Measurements from ENCODE around the gene IGSF8. TPM values are rescaled to one million over a fixed set of nuclear protein-coding genes. Genes with fewer than 3 reads are reported as not detected.

IGSF8 gene
- total RNA-seq, 1 donor from 2014 or later: 17.2 TPM

DNA sequence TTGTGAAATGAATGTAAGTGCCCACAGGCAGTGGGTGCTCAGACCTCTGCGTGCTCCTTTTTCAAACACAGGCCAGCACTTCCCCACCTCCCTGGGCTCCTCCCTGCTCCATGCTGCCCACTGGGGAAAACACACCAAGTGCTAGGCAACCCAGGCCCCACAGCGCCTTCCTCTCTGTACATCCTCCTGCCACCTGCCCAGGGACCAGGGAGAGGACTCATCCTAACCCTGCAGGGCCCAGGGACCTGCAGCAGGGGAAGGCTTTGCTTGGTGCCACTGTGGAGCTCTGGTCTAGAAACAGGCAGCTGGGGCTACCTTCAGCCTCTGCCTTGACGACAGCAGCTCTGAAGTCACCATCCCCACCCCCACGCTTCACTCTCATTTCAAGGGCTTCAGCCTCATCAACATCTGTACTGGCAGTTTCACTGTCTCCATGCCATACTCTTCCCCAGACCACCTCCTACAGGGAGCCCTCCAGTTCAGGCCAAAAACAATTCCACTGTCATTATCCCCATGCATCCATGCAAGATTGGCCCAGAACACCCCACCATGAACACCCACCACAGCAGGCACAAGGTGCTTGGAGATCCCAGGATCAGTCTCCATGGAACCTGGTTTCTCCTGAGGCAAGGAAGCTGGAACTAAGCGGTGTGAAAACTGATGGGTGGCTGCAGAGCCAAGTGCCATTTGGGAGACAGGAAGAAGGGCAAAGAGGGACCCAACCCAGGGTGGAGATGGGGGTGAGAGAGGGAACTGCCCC lies 1.1 kb downstream of the IGSF8 start:
- no peak for TF ChIP-seq CTCF (IDR thresholded peaks at IDR 0.05; ENCODE audit: unreplicated experiment)
- peak overlapping the region; percentile 34 for H3K27ac Mint-ChIP-seq (ENCODE audit: unreplicated experiment)
- no peak for DNase-seq (ENCODE audit: low spot score)
- H3K4me3 Mint-ChIP-seq (ENCODE audit: unreplicated experiment): peak overlapping the region; percentile 92
- peaks cover 14% of the 10 kb centered on the region for H3K4me1 Mint-ChIP-seq (ENCODE audit: unreplicated experiment)
- H3K27me3 Mint-ChIP-seq (ENCODE audit: unreplicated experiment): peaks cover 10% of the 10 kb centered on the region
- H3K9me3 Mint-ChIP-seq (ENCODE audit: unreplicated experiment): no peaks in the 10 kb centered on the region
- no peaks in the 10 kb centered on the region for H3K36me3 Mint-ChIP-seq (ENCODE audit: low read depth, unreplicated experiment)

DNA sequence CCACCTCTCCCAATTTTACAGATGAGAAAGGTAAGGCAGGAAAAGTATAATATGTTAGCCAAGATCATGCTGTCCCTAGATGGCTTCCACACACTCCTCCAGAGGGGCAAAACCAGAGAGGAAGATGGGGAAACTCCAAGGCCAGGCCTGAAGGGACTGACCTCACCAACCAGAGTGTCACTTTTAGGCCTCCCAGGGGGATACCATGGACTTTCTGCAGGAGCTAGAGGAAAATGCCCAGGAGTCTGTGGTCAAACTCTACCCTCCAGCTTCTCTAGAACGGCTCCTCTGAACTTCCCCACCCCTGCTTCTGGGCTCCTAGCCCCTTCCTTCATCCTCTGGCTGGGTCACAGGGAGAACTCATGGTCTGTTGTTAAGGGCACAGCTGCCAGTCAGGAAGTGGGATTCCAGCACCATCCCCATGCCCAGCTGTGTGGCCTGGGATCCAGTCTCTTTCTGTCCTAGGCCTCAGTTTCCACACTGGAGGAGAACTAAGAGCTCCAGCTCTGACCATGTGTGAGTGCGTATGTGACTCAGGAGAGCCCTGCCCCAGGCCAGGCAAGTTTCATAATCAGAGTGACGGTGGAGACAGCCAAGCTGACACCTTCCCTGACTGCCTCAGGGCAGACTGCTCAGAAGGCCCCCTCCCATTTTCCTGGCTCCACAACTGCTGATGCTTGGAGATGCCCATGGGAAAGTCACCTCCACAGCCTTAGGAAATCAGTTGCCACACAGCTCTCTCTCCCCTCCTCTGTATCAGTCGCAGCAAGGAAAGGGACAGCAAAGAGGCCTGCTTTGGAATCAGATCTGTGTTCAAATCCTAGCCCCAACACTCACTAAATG lies 1.9 kb downstream of the IGSF8 start:
- TF ChIP-seq CTCF (IDR thresholded peaks at IDR 0.05; ENCODE audit: unreplicated experiment): no peak
- H3K27me3 Mint-ChIP-seq (ENCODE audit: unreplicated experiment): peaks cover 9% of the 10 kb centered on the region
- peaks cover 13% of the 10 kb centered on the region for H3K4me1 Mint-ChIP-seq (ENCODE audit: unreplicated experiment)
- no peak for DNase-seq (ENCODE audit: low spot score)
- peaks cover 3% of the 10 kb centered on the region for H3K36me3 Mint-ChIP-seq (ENCODE audit: low read depth, unreplicated experiment)
- H3K9me3 Mint-ChIP-seq (ENCODE audit: unreplicated experiment): no peaks in the 10 kb centered on the region
- H3K4me3 Mint-ChIP-seq (ENCODE audit: unreplicated experiment): peak overlapping the region; percentile 92
- peak overlapping the region; percentile 73 for H3K27ac Mint-ChIP-seq (ENCODE audit: unreplicated experiment)

DNA sequence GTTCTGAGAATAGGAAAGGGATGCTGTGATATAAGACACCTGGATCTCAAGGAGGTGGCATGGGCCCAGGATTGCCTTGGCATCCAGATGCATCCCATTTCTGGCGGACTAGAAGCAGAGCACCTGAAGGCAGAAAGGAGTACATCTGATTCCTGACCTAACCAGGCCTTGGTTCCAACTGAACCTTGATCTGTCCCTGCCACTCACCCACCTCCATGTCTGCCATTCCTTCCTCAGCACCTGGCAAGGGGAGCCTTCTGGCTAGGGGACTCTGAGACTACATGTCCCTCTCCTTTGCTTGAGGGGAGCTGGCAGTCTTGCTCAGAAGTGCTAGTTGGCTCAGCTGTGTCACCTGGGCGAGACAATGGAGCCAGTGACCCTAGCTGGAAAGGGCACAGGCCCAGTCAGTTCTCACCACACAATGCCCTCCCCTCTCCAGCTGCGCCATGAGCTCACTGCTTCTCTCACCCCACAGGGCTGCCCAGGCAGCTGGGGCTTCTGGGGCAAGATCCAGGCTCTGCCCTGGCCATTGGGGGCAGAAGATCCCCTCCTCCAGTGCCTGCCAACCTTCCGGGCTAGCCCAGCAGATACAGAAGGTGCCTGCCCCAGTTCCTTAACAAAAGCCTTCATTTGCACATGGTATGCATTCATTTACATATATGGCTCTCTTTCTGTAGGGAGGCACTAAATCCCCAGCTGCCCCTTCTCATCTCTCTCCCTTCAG lies 2.9 kb downstream of the IGSF8 start:
- H3K9me3 Mint-ChIP-seq (ENCODE audit: unreplicated experiment): no peaks in the 10 kb centered on the region
- TF ChIP-seq CTCF (IDR thresholded peaks at IDR 0.05; ENCODE audit: unreplicated experiment): no peak
- peak overlapping the region; percentile 51 for H3K4me3 Mint-ChIP-seq (ENCODE audit: unreplicated experiment)
- peaks cover 9% of the 10 kb centered on the region for H3K27me3 Mint-ChIP-seq (ENCODE audit: unreplicated experiment)
- peaks cover 13% of the 10 kb centered on the region for H3K4me1 Mint-ChIP-seq (ENCODE audit: unreplicated experiment)
- DNase-seq (ENCODE audit: low spot score): no peak
- peak overlapping the region; percentile 64 for H3K27ac Mint-ChIP-seq (ENCODE audit: unreplicated experiment)
- peaks cover 3% of the 10 kb centered on the region for H3K36me3 Mint-ChIP-seq (ENCODE audit: low read depth, unreplicated experiment)

DNA sequence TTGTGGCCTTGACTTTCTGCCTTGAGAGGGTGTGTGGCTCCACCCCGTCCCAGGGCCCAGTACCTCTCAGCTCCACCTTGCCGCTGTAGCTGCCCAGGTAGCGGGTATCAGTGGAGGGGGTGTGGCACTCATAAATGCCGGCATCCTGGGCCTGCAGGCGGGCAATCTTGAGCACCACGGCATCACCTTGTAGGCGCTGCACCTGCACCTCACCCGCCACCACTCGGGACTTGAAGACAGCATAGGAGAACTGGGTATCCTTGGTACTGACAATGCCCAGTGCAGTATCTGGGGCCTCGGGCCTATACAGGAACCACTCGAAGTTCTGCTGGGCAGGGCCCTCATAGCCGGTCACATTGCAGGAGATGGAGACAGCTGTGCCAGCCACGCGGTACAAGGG lies 3.6 kb downstream of the IGSF8 start:
- Mint-ChIP-seq H3K4me1 (ENCODE audit: unreplicated experiment) (peaks cover 13% of the 10 kb centered on the region), H3K9me3 (ENCODE audit: unreplicated experiment) (no peaks in the 10 kb centered on the region), H3K27me3 (ENCODE audit: unreplicated experiment) (peaks cover 9% of the 10 kb centered on the region), H3K27ac (ENCODE audit: unreplicated experiment) (no peak overlapping the region), H3K4me3 (ENCODE audit: unreplicated experiment) (no peak overlapping the region), H3K36me3 (ENCODE audit: low read depth, unreplicated experiment) (peaks cover 3% of the 10 kb centered on the region)
- TF ChIP-seq CTCF (IDR thresholded peaks at IDR 0.05; ENCODE audit: unreplicated experiment): no peak
- DNase-seq (ENCODE audit: low spot score): no peak

All from endothelial cell (in vitro differentiated cells).